H1 (cell line): Measurements from ENCODE around the gene PLXNB2. TPM values are rescaled to one million over a fixed set of nuclear protein-coding genes. Genes with fewer than 3 reads are reported as not detected.

Source experiments
- CTCF ChIA-PET: fragments of 300-600 bp; sonication (Branson Sonifier 250); formaldehyde crosslinking; loops from one replicate; lab custom pipeline; 2021; ENCODE audit not compliant: partially characterized antibody; lab: Charles Lee
- POLR2A ChIA-PET: fragments of 300-600 bp; sonication (Branson Sonifier 250); formaldehyde crosslinking; loops from one replicate; lab custom pipeline; 2021; ENCODE audit warnings: inconsistent platforms; ENCODE audit not compliant: partially characterized antibody; lab: Charles Lee
- DNase-seq, 2 experiments: peaks; one replicate each; pipeline versions ENCODE4 v3.0.0 to v3.0.0-alpha.2; 2010 to 2022; ENCODE audit warnings: low spot score in 2 of 2, low read depth in 1 of 2, mixed read lengths in 1 of 2
- FAIRE-seq: peaks from 2 replicates; lab custom pipeline; 2011; peaks lifted over from hg19 to GRCh38; lab: Jason Lieb, UNC
- H2AFZ ChIP-seq: 2 replicates; pipeline ENCODE4 v1.8.1; 2012; ENCODE audit warnings: low read length, inconsistent platforms
- H2AK5ac ChIP-seq: 2 replicates; pipeline ENCODE4 v1.6.1; 2013; ENCODE audit warnings: low read depth, low read length
- H2BK120ac ChIP-seq: replicated peaks from 2 replicates; pipeline ENCODE3; 2013; ENCODE audit warnings: low read depth, low read length, inconsistent platforms
- H2BK12ac ChIP-seq: 2 replicates; pipeline ENCODE4 v1.6.1; 2013; ENCODE audit warnings: low read depth, low read length
- H2BK15ac ChIP-seq: 2 replicates; pipeline ENCODE4 v1.6.1; 2013; ENCODE audit warnings: low read length
- H2BK20ac ChIP-seq: 2 replicates; pipeline ENCODE4 v1.6.1; 2013; ENCODE audit warnings: low read length
- H2BK5ac ChIP-seq: 2 replicates; pipeline ENCODE4 v1.6.1; 2013; ENCODE audit warnings: low read depth, low read length
- H3K14ac ChIP-seq: 2 replicates; pipeline ENCODE4 v1.6.1; 2013; ENCODE audit warnings: inconsistent platforms; ENCODE audit not compliant: insufficient read length
- H3K18ac ChIP-seq: 2 replicates; pipeline ENCODE4 v1.6.1; 2013; ENCODE audit warnings: low read length; ENCODE audit errors: extremely low read depth
- H3K23ac ChIP-seq: 2 replicates; pipeline ENCODE4 v1.6.1; 2013; ENCODE audit warnings: inconsistent platforms; ENCODE audit not compliant: insufficient read length
- H3K23me2 ChIP-seq: 2 replicates; pipeline ENCODE4 v1.6.1; 2013; ENCODE audit warnings: low read depth, low read length
- H3K27ac ChIP-seq: 2 replicates; pipeline ENCODE4 v1.6.1; 2011; ENCODE audit warnings: low read depth, low read length, inconsistent platforms
- H3K27me3 ChIP-seq, 4 experiments: replicated peaks in 1 of 4; 1 replicate in 1 of 4; 2 replicates in 3 of 4; pipeline versions ENCODE4 v1.6.1 to v1.8.1; 2011 to 2013; ENCODE audit warnings: low read length in 3 of 4, mild to moderate bottlenecking in 3 of 4, inconsistent platforms in 2 of 4, mixed read lengths in 2 of 4, moderate library complexity in 1 of 4; ENCODE audit not compliant: control insufficient read depth in 3 of 4, insufficient read depth in 3 of 4; ENCODE audit errors: extremely low read depth in 1 of 4
- H3K36me3 ChIP-seq, 4 experiments: 2 replicates each; pipeline versions ENCODE4 v1.6.1 to v1.8.1; 2011 to 2013; ENCODE audit warnings: mild to moderate bottlenecking in 4 of 4, low read length in 3 of 4, moderate library complexity in 2 of 4, control low read depth in 1 of 4, inconsistent platforms in 1 of 4; ENCODE audit not compliant: insufficient read depth in 4 of 4, control insufficient read depth in 2 of 4
- H3K4ac ChIP-seq: replicated peaks from 2 replicates; pipeline ENCODE3; 2013; ENCODE audit warnings: low read length, low read depth, mixed read lengths, inconsistent platforms; ENCODE audit not compliant: insufficient read length
- H3K4me1 ChIP-seq, 4 experiments: replicated peaks in 1 of 4; 1 replicate in 1 of 4; 2 replicates in 3 of 4; pipeline versions ENCODE4 v1.6.1 to v1.8.1; 2011 to 2013; ENCODE audit warnings: low read length in 3 of 4, inconsistent platforms in 2 of 4, mixed read lengths in 1 of 4; ENCODE audit not compliant: insufficient read depth in 4 of 4, control insufficient read depth in 3 of 4
- H3K4me2 ChIP-seq, 2 experiments: 2 replicates each; pipeline versions ENCODE4 v1.6.1 to v1.8.1; 2011 to 2013; ENCODE audit warnings: low read depth in 2 of 2, low read length in 2 of 2, control low read depth in 1 of 2, inconsistent platforms in 1 of 2, mild to moderate bottlenecking in 1 of 2; ENCODE audit not compliant: insufficient read depth in 1 of 2
- H3K4me3 ChIP-seq, 4 experiments: fragments of 200-600, 300-600 bp in 1 of 4; sonication (generic), shearing (Covaris generic), sonication (Bioruptor Twin) in 1 of 4; 2 replicates each; pipeline versions ENCODE4 v1.5.1 to v1.8.1; 2011 to 2016; ENCODE audit warnings: low read length in 4 of 4, low read depth in 3 of 4, control low read depth in 2 of 4, inconsistent platforms in 2 of 4, mild to moderate bottlenecking in 2 of 4, mixed read lengths in 1 of 4, moderate library complexity in 1 of 4; ENCODE audit not compliant: insufficient read depth in 2 of 4; ENCODE audit errors: extremely low read depth in 1 of 4
- H3K56ac ChIP-seq: replicated peaks from 2 replicates; pipeline ENCODE3; 2013; ENCODE audit warnings: low read depth, mild to moderate bottlenecking, mixed read lengths, low read length, inconsistent platforms; ENCODE audit not compliant: insufficient read length
- H3K79me1 ChIP-seq: 2 replicates; pipeline ENCODE4 v1.6.1; 2013; ENCODE audit warnings: low read depth, low read length, control low read depth
- H3K79me2 ChIP-seq, 2 experiments: 2 replicates each; pipeline versions ENCODE4 v1.6.1 to v1.8.1; 2012 to 2013; ENCODE audit warnings: low read length in 2 of 2, mild to moderate bottlenecking in 2 of 2, inconsistent platforms in 1 of 2; ENCODE audit not compliant: insufficient read depth in 2 of 2, control insufficient read depth in 1 of 2
- H3K9ac ChIP-seq, 4 experiments: replicated peaks in 1 of 4; 1 replicate in 1 of 4; 2 replicates in 3 of 4; pipeline versions ENCODE4 v1.6.1 to v1.8.1; 2011 to 2013; ENCODE audit warnings: low read depth in 3 of 4, low read length in 3 of 4, control low read depth in 2 of 4, mild to moderate bottlenecking in 2 of 4, moderate library complexity in 2 of 4, inconsistent platforms in 1 of 4; ENCODE audit errors: extremely low read depth in 1 of 4
- H3K9me3 ChIP-seq, 2 experiments: 2 replicates each; pipeline versions ENCODE4 v1.6.1 to v1.8.1; 2012 to 2013; ENCODE audit warnings: mild to moderate bottlenecking in 2 of 2, moderate library complexity in 2 of 2, control low read depth in 1 of 2, inconsistent platforms in 1 of 2, low read depth in 1 of 2, low read length in 1 of 2, mixed read lengths in 1 of 2; ENCODE audit not compliant: insufficient read depth in 2 of 2
- H4K20me1 ChIP-seq, 2 experiments: replicated peaks in 1 of 2; 2 replicates each; pipeline versions ENCODE3 to v1.8.1; 2011 to 2013; ENCODE audit warnings: inconsistent platforms in 2 of 2, low read length in 2 of 2, mild to moderate bottlenecking in 1 of 2; ENCODE audit not compliant: insufficient read depth in 2 of 2, control insufficient read depth in 1 of 2
- H4K5ac ChIP-seq: 2 replicates; pipeline ENCODE4 v1.6.1; 2013; ENCODE audit warnings: low read length, low read depth, mixed read lengths, inconsistent platforms; ENCODE audit not compliant: insufficient read length
- H4K8ac ChIP-seq: 2 replicates; pipeline ENCODE4 v1.8.0; 2013; ENCODE audit warnings: mild to moderate bottlenecking, moderate library complexity, low read length, inconsistent platforms; ENCODE audit not compliant: insufficient read depth; ENCODE audit errors: extremely low read depth
- H4K91ac ChIP-seq: replicated peaks from 2 replicates; pipeline ENCODE3; 2013; ENCODE audit warnings: low read length, mixed read lengths, inconsistent platforms; ENCODE audit not compliant: insufficient read length
- CREB1 ChIP-seq: IDR thresholded peaks from 2 replicates; pipeline ENCODE4 v1.6.1; 2012; ENCODE audit warnings: inconsistent platforms
- GABPA ChIP-seq: IDR thresholded peaks from 2 replicates; pipeline ENCODE4 v1.6.1; 2011; ENCODE audit warnings: mild to moderate bottlenecking, low read length, moderate library complexity, borderline replicate concordance; ENCODE audit not compliant: insufficient read depth
- HDAC2 ChIP-seq, 2 experiments: fragments of 300-600 bp in 1 of 2; sonication (generic) in 1 of 2; IDR thresholded peaks; 2 replicates each; pipeline ENCODE4 v1.6.1; 2011 to 2012; ENCODE audit warnings: low read depth in 2 of 2, low read length in 2 of 2, mild to moderate bottlenecking in 2 of 2, moderate library complexity in 2 of 2, borderline replicate concordance in 1 of 2, inconsistent platforms in 1 of 2
- JUND ChIP-seq: IDR thresholded peaks from 2 replicates; pipeline ENCODE4 v1.6.1; 2011; ENCODE audit warnings: mild to moderate bottlenecking, improper control_type of control experiment, low read length
- RFX5 ChIP-seq: IDR thresholded peaks from 2 replicates; pipeline ENCODE4 v1.6.1; 2011; ENCODE audit warnings: low read depth, low read length, improper control_type of control experiment, borderline replicate concordance
- RXRA ChIP-seq: IDR thresholded peaks from 2 replicates; pipeline ENCODE4 v1.6.1; 2011; ENCODE audit warnings: low read depth, mild to moderate bottlenecking, low read length, moderate library complexity; ENCODE audit not compliant: insufficient read depth
- WGBS, 2 experiments: shearing (Covaris generic) in 1 of 2; methylation state at CpG; one replicate each; pipeline versions ENCODE4 v1.1.6 to v1.1.7; 2013 to 2015; ENCODE audit warnings: low lambda C conversion rate in 2 of 2, mixed read lengths in 2 of 2, inconsistent platforms in 1 of 2, low coverage in 1 of 2, missing lambda C conversion rate in 1 of 2; ENCODE audit not compliant: insufficient replicate concordance in 2 of 2, insufficient coverage in 1 of 2, insufficient read length in 1 of 2; ENCODE audit errors: extremely low coverage in 1 of 2, missing lambda C conversion rate in 1 of 2; 5-methylcytosine and 5-hydroxymethylcytosine counted together
- polyA plus RNA-seq, 7 experiments: library from polyadenylated mRNA; depleted of rRNA in 3 of 7; stranded (reverse) in 5 of 7; unstranded in 2 of 7; fragments of >200 nt in 5 of 7; fragments of 200-250 nt in 2 of 7; gene quantifications; 1 replicate in 5 of 7; 2 replicates in 1 of 7; 4 replicates in 1 of 7; pipeline versions ENCODE4 v1.2.1 to v1.2.3, GENCODE V29; 2011 to 2013; ENCODE audit warnings: missing spikeins in 2 of 7, mixed read lengths in 2 of 7
- total RNA-seq: library from RNA; stranded (reverse); fragmentation: NEBNext Ultra II Directional; extraction: Animal tissue kit (Norgen Biotek cat#: 25700); gene quantifications from 2 replicates; pipeline ENCODE4 v1.2.1, GENCODE V29; 2021

Gene PLXNB2
- total and polyA plus RNA-seq, 2 of the 8 experiments (the other 6 are each of a cell fraction or from before 2014, with no cell fraction given) = 58.3 to 92.8 TPM

- Histone ChIP-seq H3K23ac (no peak overlapping the region), H3K36me3 (no peaks in the 10 kb centered on the region), H4K20me1 (peaks cover 2 to 23% of the 10 kb centered on the region in 2 experiments), H3K9ac (peak overlapping the region in 2 of 4 experiments; percentile 20 to 38; a peak in 2 of 7 replicates), H3K4ac (no peak overlapping the region), H4K8ac (no peak overlapping the region), H3K56ac (no peak overlapping the region), H3K23me2 (peaks cover 24% of the 10 kb centered on the region), H3K4me1 (peaks cover 0 to 26% (median 20%) of the 10 kb centered on the region in 4 experiments; a peak in 6 of 7 replicates), H2BK20ac (no peak overlapping the region), H4K91ac (no peak overlapping the region), H3K9me3 (no peaks in the 10 kb centered on the region), H2BK120ac (no peak overlapping the region), H3K79me1 (peaks cover 13% of the 10 kb centered on the region), H3K27me3 (no peaks in the 10 kb centered on the region), H2BK5ac (no peak overlapping the region), H2BK15ac (0 out of 2 replicates have a peak overlapping the region, but pooled peaks have one; percentile 29), H3K18ac (no peak overlapping the region), H3K4me2 (peak overlapping the region in 1 of 2 experiments; percentile 28; a peak in 1 of 4 replicates), H3K79me2 (peaks cover 4 to 17% of the 10 kb centered on the region in 2 experiments; a peak in 3 of 4 replicates), H2AFZ (no peak overlapping the region), H2AK5ac (no peak overlapping the region), H2BK12ac (no peak overlapping the region), H3K14ac (no peak overlapping the region), H3K4me3 (no peak overlapping the region), H3K27ac (no peak overlapping the region), H4K5ac (no peak overlapping the region)
- ChIA-PET CTCF (interaction anchor here (0.7 to 1.6 kb wide), 5 partner anchors 15 to 278 kb away, joined by 3 to 4 read pairs (median 3); partner anchors contain the start of gene SCO2), POLR2A (interaction anchor here (0.6 to 2.6 kb wide), 6 partner anchors 12 to 494 kb away, joined by 3 to 7 read pairs (median 4); partner anchors contain the start of genes MAPK12 and MLC1)
- peak in 1 of 2 experiments; percentile 81 for DNase-seq
- no peak for TF ChIP-seq HDAC2 (IDR thresholded peaks at IDR 0.05; ENCODE audit: borderline replicate concordance in 1 of 2, low read depth in 2 of 2, low read length in 2 of 2)
- TF ChIP-seq CREB1 = peak; percentile 80
- TF ChIP-seq JUND = 0 out of 2 replicates have a peak, but pooled peaks have one; percentile 42
- TF ChIP-seq GABPA = no peak
- TF ChIP-seq RFX5 = no peak
- TF ChIP-seq RXRA = no peak
- 72% methylated on average over 15 of the region's 16 CpGs; no CpG with 5 or more reads in 1 of the 2 experiments for WGBS, 2 experiments
- no peak for FAIRE-seq
These were observed 59.7 kb downstream of the PLXNB2 start for GRCh38 chr22:50247748-50248147.
